Measurements from ENCODE around the gene NPSR1.

NPSR1 gene

GRCh38 chr7:34825221-34825620 lies 167.2 kb downstream of the NPSR1 start:
- Histone ChIP-seq H3K27me3 (ENCODE audit: insufficient read depth, low read depth, severe bottlenecking) (no peaks in the 10 kb centered on the region), H3K4me3 (ENCODE audit: low read depth, low read length) (no peak overlapping the region), H3K9me3 (ENCODE audit: severe bottlenecking) (no peaks in the 10 kb centered on the region), H3K36me3 (no peaks in the 10 kb centered on the region), H3K27ac (no peak overlapping the region)
- DNase-seq, result no peak
- no peak for TF ChIP-seq CTCF (IDR thresholded peaks at IDR 0.05; ENCODE audit: low read depth, low read length)

GRCh38 chr7:34830390-34830789 lies 172.4 kb downstream of the NPSR1 start:
- Histone ChIP-seq H3K36me3 (no peaks in the 10 kb centered on the region), H3K27ac (no peak overlapping the region), H3K27me3 (ENCODE audit: insufficient read depth, low read depth, severe bottlenecking) (no peaks in the 10 kb centered on the region), H3K4me3 (ENCODE audit: low read depth, low read length) (no peak overlapping the region), H3K9me3 (ENCODE audit: severe bottlenecking) (no peaks in the 10 kb centered on the region)
- TF ChIP-seq CTCF (IDR thresholded peaks at IDR 0.05; ENCODE audit: low read depth, low read length), result no peak
- DNase-seq, result no peak

GRCh38 chr7:34831436-34831835 lies 173.4 kb downstream of the NPSR1 start:
- no peak for DNase-seq
- TF ChIP-seq CTCF (IDR thresholded peaks at IDR 0.05; ENCODE audit: low read depth, low read length), result no peak

GRCh38 chr7:34832020-34832419 lies 174.0 kb downstream of the NPSR1 start:
- no peaks in the 10 kb centered on the region for H3K9me3 ChIP-seq (ENCODE audit: severe bottlenecking)
- H3K4me3 ChIP-seq (ENCODE audit: low read depth, low read length), result no peak overlapping the region
- H3K36me3 ChIP-seq, result no peaks in the 10 kb centered on the region
- no peak overlapping the region for H3K27ac ChIP-seq
- TF ChIP-seq CTCF (IDR thresholded peaks at IDR 0.05; ENCODE audit: low read depth, low read length), result no peak
- H3K27me3 ChIP-seq (ENCODE audit: insufficient read depth, low read depth, severe bottlenecking), result no peaks in the 10 kb centered on the region
- DNase-seq, result no peak

More at GRCh38 chr7:34831436-34831835, 173.4 kb downstream of the NPSR1 start:
- no peaks in the 10 kb centered on the region for H3K9me3 ChIP-seq (ENCODE audit: severe bottlenecking)
- H3K27ac ChIP-seq, result no peak overlapping the region
- no peaks in the 10 kb centered on the region for H3K36me3 ChIP-seq
- no peak overlapping the region for H3K4me3 ChIP-seq (ENCODE audit: low read depth, low read length)
- no peaks in the 10 kb centered on the region for H3K27me3 ChIP-seq (ENCODE audit: insufficient read depth, low read depth, severe bottlenecking)

- Histone ChIP-seq H3K9me3 (ENCODE audit: severe bottlenecking) (no peaks in the 10 kb centered on the region), H3K27me3 (ENCODE audit: insufficient read depth, low read depth, severe bottlenecking) (no peaks in the 10 kb centered on the region), H3K36me3 (no peaks in the 10 kb centered on the region), H3K27ac (no peak overlapping the region), H3K4me3 (ENCODE audit: low read depth, low read length) (no peak overlapping the region)
- DNase-seq, result no peak
- TF ChIP-seq CTCF (IDR thresholded peaks at IDR 0.05; ENCODE audit: low read depth, low read length), result no peak
Measured at GRCh38 chr7:34835901-34836600, 178.0 kb downstream of the NPSR1 start.

- Histone ChIP-seq H3K36me3 (no peaks in the 10 kb centered on the region), H3K4me3 (ENCODE audit: low read depth, low read length) (no peak overlapping the region), H3K27me3 (ENCODE audit: insufficient read depth, low read depth, severe bottlenecking) (no peaks in the 10 kb centered on the region), H3K9me3 (ENCODE audit: severe bottlenecking) (no peaks in the 10 kb centered on the region), H3K27ac (peak overlapping the region; percentile 92)
- DNase-seq, result no peak
- TF ChIP-seq CTCF (IDR thresholded peaks at IDR 0.05; ENCODE audit: low read depth, low read length), result no peak
Measured at GRCh38 chr7:34837316-34837715, 179.3 kb downstream of the NPSR1 start.

Measured in WERI-Rb-1 (cell line).